ENCODE measurements around the gene PFKP. TPM values are rescaled to one million over a fixed set of nuclear protein-coding genes. Genes with fewer than 3 reads are reported as not detected.

The PFKP gene
- total RNA-seq, 1 experiment from 2014 or later = 120 TPM

GRCh38 chr10:3118641-3119091 lies 51.3 kb downstream of the PFKP start:
- no peaks in the 10 kb centered on the region for H3K27me3 ChIP-seq (ENCODE audit: control insufficient read depth, insufficient read depth, low read length)
- DNase-seq = no peak
- no peak overlapping the region for H3K4me3 ChIP-seq (ENCODE audit: insufficient read depth, low read depth, low read length)
- H3K36me3 ChIP-seq (replicated peaks; ENCODE audit: control insufficient read depth, insufficient read depth, low read length) = peaks cover 36% of the 10 kb centered on the region

- Histone ChIP-seq H3K36me3 (replicated peaks; ENCODE audit: control insufficient read depth, insufficient read depth, low read length) (peaks cover 31% of the 10 kb centered on the region), H3K4me3 (ENCODE audit: insufficient read depth, low read depth, low read length) (no peak overlapping the region), H3K27me3 (ENCODE audit: control insufficient read depth, insufficient read depth, low read length) (no peaks in the 10 kb centered on the region)
- peak; percentile 91 for DNase-seq
Observed at GRCh38 chr10:3119796-3120459, 52.6 kb downstream of the PFKP start.

- H3K4me3 ChIP-seq (ENCODE audit: insufficient read depth, low read depth, low read length) = no peak overlapping the region
- no peaks in the 10 kb centered on the region for H3K27me3 ChIP-seq (ENCODE audit: control insufficient read depth, insufficient read depth, low read length)
- DNase-seq = no peak
- H3K36me3 ChIP-seq (replicated peaks; ENCODE audit: control insufficient read depth, insufficient read depth, low read length) = peaks cover 23% of the 10 kb centered on the region
Observed at GRCh38 chr10:3122034-3122433, 54.7 kb downstream of the PFKP start.

- no peak for DNase-seq
- no peak overlapping the region for H3K4me3 ChIP-seq (ENCODE audit: insufficient read depth, low read depth, low read length)
- H3K27me3 ChIP-seq (ENCODE audit: control insufficient read depth, insufficient read depth, low read length) = no peaks in the 10 kb centered on the region
- H3K36me3 ChIP-seq (replicated peaks; ENCODE audit: control insufficient read depth, insufficient read depth, low read length) = peaks cover 19% of the 10 kb centered on the region
Observed at GRCh38 chr10:3122486-3123205, 55.3 kb downstream of the PFKP start.

GRCh38 chr10:3123571-3124411 lies 56.4 kb downstream of the PFKP start:
- Histone ChIP-seq H3K36me3 (replicated peaks; ENCODE audit: control insufficient read depth, insufficient read depth, low read length) (peaks cover 17% of the 10 kb centered on the region), H3K4me3 (ENCODE audit: insufficient read depth, low read depth, low read length) (no peak overlapping the region), H3K27me3 (ENCODE audit: control insufficient read depth, insufficient read depth, low read length) (no peaks in the 10 kb centered on the region)
- no peak for DNase-seq

DNA sequence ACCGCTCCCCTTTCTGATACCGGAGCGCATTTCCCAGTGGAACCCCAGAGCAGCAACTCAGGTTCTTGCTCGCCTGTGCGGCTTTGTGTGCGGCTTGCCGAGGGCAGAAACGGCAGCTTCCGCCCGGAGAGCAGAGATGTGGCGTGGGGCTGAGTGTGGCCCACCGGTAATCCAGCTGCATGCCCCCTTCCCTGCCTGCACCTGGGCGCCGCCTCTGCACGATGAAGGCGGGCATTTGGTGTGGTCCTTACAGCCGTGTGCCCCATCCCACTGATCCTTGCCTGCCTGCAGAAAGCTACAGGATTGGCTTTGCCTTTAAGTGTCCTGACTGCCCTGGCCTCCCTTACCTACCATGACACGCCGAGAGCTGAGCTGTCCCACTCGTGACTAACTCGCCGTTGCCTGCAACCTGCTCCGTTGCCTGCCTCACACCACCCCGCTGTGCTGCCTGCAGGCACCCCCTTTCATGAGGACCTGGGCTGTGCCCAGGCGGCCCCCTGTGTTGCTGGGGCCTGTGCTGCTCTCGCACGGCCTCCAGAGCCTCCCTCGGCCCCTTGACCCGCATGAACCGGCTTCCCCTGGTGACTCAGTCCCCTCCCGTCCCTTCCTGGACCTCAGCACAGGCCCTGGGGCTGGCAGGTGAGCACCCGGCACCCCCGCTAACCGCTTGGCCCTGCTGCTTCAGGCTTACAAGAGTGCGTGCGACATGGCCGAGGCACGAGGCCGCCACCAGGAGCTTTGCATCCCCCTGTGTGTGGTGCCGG lies 57.2 kb downstream of the PFKP start:
- H3K36me3 ChIP-seq (replicated peaks; ENCODE audit: control insufficient read depth, insufficient read depth, low read length) = peaks cover 15% of the 10 kb centered on the region
- no peaks in the 10 kb centered on the region for H3K27me3 ChIP-seq (ENCODE audit: control insufficient read depth, insufficient read depth, low read length)
- no peak for DNase-seq
- H3K4me3 ChIP-seq (ENCODE audit: insufficient read depth, low read depth, low read length) = no peak overlapping the region

DNA sequence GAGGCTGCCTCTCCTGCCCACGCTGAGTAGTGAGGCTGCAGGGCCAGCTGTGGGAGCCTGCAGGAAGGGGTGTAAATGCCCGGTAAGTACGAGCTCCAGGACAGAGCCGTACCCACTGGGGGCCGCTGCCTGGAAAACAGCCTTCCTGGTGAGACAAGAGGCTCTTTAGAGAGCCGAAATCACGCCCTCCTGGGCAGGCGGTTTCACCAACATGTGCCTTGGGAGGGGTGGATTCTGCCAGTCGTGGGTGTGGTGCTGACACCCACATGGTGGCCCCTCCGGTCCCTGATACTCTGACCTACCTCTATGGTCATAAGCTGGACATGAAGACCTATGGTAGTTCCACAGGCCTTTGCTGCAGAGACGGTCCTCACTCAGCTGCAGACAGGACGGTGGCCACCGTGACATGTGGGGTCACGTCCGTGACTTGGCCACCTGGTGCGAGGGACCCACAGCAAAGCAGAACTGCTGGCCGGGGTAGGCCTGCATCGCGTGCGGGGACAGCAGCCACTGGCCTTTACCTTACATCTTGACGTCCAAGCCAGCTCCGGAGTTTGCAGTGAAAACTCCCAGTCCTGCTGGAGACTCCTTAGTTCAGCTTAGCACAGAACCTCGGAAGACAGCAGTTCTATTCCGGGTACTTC lies 58.3 kb downstream of the PFKP start:
- H3K4me3 ChIP-seq (ENCODE audit: insufficient read depth, low read depth, low read length) = no peak overlapping the region
- no peak for DNase-seq
- no peaks in the 10 kb centered on the region for H3K27me3 ChIP-seq (ENCODE audit: control insufficient read depth, insufficient read depth, low read length)
- H3K36me3 ChIP-seq (replicated peaks; ENCODE audit: control insufficient read depth, insufficient read depth, low read length) = peaks cover 20% of the 10 kb centered on the region

DNA sequence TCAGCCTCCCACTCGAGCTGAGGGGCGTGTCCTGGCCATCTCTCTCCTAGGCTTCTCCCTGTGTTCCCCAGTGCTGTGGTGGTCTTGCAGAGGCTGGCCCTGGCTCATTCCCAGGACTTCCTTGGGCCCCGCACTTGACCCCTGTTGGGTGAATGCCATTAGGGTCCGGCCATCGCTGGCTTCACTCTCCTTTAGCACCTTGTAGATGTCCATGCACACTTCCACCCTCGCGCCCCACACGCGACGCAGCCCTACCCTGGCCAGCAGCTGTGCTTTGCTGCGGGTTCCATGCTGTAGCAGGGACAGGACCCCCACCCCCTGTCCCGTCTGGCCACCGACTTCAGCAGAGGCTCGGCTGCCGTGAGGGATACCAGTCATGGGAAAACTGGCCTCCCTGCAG lies 58.9 kb downstream of the PFKP start:
- H3K27me3 ChIP-seq (ENCODE audit: control insufficient read depth, insufficient read depth, low read length) = no peaks in the 10 kb centered on the region
- no peak for DNase-seq
- H3K4me3 ChIP-seq (ENCODE audit: insufficient read depth, low read depth, low read length) = no peak overlapping the region
- peaks cover 20% of the 10 kb centered on the region for H3K36me3 ChIP-seq (replicated peaks; ENCODE audit: control insufficient read depth, insufficient read depth, low read length)

DNA sequence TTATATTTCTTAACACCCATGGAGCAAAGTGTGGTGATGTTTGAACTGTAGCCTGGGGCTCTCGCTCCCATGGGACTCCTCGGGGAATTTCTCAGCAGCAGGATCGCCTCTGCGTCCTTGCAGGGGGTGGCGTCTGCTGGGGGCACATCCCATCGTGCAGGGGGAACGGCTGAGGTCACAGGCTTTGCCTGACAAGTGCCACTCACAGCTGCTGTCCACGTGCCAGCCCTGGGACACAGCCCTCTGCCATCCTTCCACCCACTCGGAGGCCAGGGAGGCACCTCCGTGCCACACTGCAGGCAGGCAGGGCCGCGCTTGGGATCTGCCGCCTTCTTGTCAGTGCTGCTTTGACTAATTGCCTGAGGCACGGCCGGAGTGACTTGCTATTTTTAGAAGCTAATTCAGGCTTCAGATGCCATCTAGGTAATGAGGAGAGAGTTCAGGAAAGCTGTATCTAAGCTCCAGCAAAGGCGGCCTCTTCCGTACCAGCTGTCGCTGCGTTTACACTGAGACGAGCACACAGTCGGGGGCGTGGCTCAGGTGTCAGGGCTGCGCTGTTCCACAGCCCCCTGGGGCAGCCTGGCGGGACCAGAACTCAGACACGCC lies 59.5 kb downstream of the PFKP start:
- Histone ChIP-seq H3K27me3 (ENCODE audit: control insufficient read depth, insufficient read depth, low read length) (no peaks in the 10 kb centered on the region), H3K36me3 (replicated peaks; ENCODE audit: control insufficient read depth, insufficient read depth, low read length) (peaks cover 22% of the 10 kb centered on the region), H3K4me3 (ENCODE audit: insufficient read depth, low read depth, low read length) (no peak overlapping the region)
- no peak for DNase-seq

GRCh38 chr10:3127921-3128320 lies 60.6 kb downstream of the PFKP start:
- Histone ChIP-seq H3K36me3 (replicated peaks; ENCODE audit: control insufficient read depth, insufficient read depth, low read length) (peaks cover 26% of the 10 kb centered on the region), H3K4me3 (ENCODE audit: insufficient read depth, low read depth, low read length) (no peak overlapping the region), H3K27me3 (ENCODE audit: control insufficient read depth, insufficient read depth, low read length) (no peaks in the 10 kb centered on the region)
- no peak for DNase-seq

- Histone ChIP-seq H3K27me3 (ENCODE audit: control insufficient read depth, insufficient read depth, low read length) (no peaks in the 10 kb centered on the region), H3K36me3 (replicated peaks; ENCODE audit: control insufficient read depth, insufficient read depth, low read length) (peaks cover 24% of the 10 kb centered on the region), H3K4me3 (ENCODE audit: insufficient read depth, low read depth, low read length) (no peak overlapping the region)
- no peak for DNase-seq
Observed at GRCh38 chr10:3128379-3129130, 61.2 kb downstream of the PFKP start.

- H3K36me3 ChIP-seq (replicated peaks; ENCODE audit: control insufficient read depth, insufficient read depth, low read length) = peaks cover 30% of the 10 kb centered on the region
- DNase-seq = no peak
- no peaks in the 10 kb centered on the region for H3K27me3 ChIP-seq (ENCODE audit: control insufficient read depth, insufficient read depth, low read length)
- no peak overlapping the region for H3K4me3 ChIP-seq (ENCODE audit: insufficient read depth, low read depth, low read length)
Observed at GRCh38 chr10:3129581-3130340, 62.4 kb downstream of the PFKP start.

Measured in H7 (cell line).